ENCODE measurements around the gene NCOA4.
"Not testable (repeated sequence)": the region's sequence is repeated elsewhere in the genome, so short reads cannot be mapped to it uniquely, and the experiment has no call there.

The NCOA4 gene

DNA sequence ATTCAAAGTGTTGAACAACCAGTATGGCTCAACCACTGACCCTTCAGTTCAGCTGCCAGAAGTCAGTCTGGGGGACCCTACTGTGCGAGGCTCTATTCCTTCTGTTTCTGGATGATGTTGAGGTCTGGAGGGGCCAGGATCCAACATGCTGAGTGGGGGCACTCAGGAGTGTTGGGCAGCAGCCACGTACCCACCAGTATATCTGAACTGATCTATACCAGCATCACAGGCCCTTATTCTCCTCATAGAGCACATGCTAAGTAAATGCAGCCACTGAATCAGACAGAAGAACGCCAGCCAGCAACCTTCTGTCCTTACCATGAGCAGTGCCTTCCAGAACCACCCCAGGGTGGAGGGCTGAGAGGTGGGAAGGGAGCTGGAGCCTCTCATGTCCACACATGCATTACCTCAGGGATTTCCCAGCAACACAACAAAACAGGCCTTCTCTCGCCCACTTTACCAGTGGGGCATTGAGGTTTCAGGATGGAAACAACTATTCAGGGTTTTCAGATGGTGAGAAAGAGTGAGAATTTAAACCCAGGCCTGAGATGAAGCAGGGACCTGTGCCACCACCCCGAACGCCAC is 22.5 kb upstream of the NCOA4 start:
- no peak for DNase-seq (ENCODE audit: low read depth, low spot score)

DNA sequence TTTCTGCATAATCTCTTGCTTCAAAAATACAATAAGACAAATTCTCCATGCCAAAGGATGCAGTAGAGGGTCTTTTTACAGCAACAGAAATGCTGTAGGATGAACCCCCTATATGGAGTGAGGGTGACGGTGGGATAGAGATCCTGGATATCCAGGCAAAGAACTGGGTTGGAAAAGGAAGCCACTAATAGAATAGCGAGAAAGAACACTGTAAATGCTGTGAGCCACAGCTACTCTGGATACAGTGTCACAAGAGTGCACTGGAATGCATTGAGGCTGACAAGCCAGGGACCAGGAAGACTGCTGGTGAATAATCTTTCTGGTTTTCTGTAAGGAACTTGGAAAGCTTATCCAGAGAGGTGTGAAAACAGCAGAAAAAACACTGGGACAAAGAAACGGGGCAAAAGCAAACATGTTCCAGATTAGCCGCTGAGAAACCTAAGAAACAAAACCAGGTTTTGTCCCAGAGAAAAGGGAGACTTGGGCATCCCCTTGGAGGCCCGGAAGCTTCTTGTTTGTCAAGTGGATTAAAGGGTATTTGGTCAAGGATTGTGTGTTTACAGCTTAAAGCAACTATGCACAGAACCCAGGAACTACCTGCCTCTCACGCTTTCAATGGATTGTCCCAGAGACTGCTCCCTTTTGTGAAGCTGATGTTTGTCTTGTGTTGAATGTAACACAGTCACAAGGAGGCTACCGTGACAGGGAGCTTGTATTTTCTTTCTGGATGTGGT is 21.8 kb upstream of the NCOA4 start:
- DNase-seq (ENCODE audit: low read depth, low spot score), result no peak

DNA sequence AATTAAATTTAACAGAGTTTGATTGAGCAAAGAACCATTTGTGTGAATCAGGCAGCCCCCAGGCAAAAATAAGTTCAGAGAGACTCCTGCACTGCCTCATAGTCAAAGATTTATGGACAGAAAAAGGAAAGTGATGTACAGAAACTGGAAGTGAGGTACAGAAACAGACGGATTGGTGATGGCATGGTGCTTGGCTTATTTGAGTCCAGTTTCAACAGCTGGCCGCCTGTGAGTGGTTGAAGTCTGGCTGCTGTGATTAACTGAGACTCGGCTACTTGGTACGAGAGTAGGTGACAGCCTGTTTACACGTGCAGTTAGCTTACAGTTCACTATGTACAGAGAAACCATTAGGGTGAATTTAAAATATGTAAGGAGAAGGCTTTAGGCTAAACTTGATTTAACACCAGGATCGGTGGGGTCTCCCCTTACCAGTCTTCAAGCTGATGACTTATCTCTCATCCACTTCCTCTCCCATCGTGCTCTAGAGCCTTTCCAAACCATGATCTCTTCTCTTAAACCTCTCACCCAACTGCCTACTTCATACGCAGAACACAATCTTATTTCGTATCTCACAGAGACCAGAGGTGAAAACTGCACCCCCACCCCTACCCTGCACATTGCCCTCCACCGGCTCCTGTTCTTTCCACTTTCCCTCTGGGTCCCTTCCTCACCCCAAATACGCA is 20.7 kb upstream of the NCOA4 start:
- DNase-seq (ENCODE audit: low read depth, low spot score), result no peak

DNA sequence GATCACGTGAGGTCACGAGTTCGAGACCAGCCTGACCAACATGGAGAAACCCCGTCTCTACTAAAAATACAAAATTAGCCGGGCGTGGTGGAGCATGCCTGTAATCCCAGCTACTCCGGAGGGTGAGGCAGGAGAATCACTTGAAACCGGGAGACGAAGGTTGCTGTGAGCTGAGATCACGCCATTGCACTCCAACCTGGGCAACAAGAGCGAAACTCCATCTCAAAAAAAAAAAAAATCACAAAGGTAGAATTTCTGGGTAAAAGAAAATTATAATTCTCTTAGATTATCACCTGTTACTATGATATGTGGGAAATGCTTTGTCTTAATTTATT is 19.0 kb upstream of the NCOA4 start:
- not testable (repeated sequence) for DNase-seq (ENCODE audit: low read depth, low spot score)

DNA sequence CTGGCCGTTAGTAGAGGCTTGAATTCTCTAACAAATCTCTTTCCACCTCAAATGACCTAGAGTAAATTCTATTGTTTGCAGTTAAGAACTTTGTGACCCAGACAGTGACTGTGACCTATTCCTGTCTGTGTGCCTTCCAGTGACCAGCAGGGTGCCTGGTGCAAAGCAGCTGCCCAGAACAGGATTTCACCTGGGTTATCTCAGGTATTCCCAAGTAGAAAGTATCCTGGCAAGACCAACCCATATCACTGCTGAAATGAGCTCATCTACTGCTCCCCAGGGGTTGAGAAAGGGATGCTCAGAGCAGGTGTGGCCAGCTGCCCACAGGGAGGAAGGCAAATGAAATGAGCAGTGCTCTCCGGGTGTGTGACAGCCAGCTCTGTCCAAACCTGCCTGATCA is 17.7 kb upstream of the NCOA4 start:
- DNase-seq (ENCODE audit: low read depth, low spot score), result no peak

DNA sequence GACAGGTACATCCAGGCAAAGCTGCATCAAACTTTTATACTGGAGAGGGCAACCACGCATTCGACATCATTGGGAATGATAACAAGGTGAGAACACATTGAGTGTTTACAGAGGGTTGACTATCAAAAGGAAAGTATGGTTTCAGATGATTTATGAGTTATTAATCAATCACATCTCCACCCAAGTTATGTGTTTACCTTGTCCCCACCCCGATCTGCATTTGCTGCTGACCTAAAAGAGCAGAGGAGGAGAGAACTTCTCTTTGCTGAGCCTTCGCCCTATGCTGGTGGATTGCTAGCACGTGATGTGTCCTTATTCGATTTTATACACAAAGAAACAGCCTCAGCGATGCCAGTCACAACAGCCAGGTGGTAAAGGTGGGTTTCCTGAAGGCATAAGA is 15.8 kb upstream of the NCOA4 start, which contains the start of gene MSMB:
Gene MSMB (minus strand): TSS at position 9 of the 400 bp plus-strand sequence. CDS start 32 bp downstream, outside the sequence.
- no peak for DNase-seq (ENCODE audit: low read depth, low spot score)

DNA sequence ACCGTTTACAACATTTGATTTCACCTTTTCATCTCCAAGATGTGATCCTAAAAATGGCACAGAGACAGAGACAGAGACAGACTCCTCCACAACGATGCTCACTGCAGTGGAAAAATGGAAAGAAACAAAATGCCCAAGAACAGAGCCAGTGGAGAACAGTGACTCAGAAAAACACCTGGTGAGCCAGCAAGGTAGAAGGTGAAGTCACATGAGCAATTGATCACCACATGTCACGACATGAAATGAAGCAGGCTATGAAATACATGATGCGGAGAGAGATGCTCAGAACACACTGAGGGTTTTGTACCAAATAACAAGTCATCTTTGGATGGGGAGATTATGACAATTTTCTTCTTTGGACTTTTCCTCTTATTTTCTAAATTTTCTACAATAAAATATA is 12.1 kb upstream of the NCOA4 start:
- no peak for DNase-seq (ENCODE audit: low read depth, low spot score)

DNA sequence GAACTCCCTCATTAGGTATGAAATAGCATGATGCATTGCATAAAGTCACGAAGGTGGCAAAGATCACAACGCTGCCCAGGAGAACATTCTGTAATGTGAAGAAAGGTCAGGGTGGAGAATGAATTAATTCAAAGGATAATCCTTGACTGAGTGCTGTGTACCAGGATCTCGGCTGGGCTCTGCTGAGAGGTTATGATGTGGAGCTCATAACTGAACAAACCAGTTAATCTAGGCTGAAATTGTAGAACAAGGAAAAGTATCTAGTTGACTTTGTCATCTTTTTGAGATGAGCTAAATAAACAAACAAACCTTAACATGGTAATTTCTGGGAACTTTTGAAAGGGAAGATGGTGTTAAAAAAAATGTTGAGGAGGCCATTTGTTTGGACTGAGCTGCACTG is 9.6 kb upstream of the NCOA4 start:
- no peak for DNase-seq (ENCODE audit: low read depth, low spot score)

DNA sequence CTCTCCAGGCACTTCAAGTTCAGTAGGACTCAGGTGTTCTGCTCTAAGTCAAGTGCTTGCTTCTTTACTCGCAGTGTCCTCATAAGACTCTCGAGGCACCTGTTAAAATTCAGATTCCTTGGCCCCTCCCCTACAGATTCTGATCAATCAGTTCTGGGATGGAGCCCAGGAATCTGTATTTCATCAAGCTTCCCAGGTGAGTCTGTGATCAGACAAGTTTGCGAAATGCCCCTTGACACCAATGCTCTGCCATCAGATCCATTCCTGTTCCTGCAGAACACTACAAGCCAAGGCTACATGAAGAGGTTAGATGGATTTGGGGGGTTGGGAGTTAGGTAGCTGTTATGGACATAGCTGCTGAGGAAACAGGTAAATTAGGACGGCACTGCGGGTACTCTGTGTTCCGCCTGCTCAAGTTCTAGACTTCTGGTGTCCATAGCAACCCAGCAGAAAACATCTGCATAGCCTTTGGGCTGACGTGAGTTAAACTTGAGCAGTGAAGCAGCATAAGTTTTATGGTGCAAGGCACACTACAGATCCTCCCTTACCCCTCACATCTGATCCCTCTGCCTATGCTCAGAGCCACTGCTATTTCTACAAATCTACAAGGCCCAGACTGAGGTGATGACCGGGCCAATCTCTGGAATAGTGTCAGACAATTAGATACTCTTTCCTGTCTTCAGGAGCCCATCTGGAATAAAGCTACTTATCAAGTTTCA is 6.8 kb upstream of the NCOA4 start:
- no peak for DNase-seq (ENCODE audit: low read depth, low spot score)

DNA sequence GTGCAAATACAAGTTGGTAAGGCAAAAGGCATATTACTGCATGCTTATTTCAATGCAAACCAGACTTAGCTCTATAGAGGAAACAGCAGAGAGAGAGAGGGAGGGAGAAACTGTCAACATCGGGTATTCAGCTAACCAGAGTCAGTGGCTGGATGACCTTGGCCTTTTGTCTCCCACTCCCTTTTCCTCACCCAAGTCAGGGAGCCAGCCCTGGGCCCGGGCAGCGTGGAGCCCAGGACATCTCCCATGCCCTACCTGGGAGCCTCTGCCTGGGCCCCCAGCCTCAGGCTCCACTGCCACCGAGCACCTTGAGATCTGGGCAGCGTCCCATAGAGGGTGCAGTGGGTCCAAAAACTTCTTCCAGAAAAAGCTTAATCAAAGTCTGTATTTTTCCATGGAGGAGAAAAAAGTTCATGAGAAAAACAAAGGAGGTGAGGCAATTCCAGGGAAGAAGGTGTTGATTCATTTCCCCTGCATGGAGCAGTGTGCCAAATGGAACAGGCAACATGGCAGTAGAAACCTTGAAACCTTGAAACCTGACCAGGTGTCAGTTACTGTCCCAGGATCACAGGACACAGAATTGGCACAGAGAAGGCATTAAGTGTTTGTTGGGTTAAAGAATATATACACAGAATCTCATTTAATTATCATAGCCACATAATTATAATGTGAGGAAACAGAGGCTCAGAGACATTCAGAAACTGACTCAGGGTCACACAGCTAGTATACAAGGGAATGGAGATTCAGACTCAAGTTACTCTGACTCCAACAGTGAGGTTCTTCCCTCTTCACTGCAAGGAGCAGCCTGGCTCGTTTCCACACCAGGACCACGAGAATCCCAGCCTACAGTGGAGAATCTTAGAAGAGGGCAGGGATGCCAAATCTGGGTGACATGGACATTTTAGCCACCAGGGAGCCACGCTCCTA is 5.8 kb upstream of the NCOA4 start:
- DNase-seq (ENCODE audit: low read depth, low spot score), result no peak

DNA sequence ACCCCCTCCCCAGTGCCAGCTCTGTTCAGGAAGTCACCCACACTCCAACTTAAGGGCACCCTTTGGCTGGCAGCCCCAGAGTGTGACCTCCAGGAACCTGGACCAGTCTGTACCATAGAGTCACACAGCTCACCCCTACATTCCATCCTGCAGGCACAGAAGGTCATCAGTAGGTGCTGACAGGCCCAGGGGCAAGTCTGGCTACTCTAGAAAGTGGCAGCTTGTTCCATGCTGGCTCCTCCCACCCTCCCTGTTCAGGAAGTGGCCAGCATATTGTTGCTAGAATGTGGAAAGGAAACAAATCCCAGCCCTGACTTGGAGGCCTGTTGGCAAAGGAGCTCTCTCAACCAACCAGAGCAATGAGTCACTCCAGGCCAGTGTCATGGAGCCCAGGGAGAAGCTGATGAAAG is 3.2 kb upstream of the NCOA4 start:
- DNase-seq (ENCODE audit: low read depth, low spot score), result no peak

DNA sequence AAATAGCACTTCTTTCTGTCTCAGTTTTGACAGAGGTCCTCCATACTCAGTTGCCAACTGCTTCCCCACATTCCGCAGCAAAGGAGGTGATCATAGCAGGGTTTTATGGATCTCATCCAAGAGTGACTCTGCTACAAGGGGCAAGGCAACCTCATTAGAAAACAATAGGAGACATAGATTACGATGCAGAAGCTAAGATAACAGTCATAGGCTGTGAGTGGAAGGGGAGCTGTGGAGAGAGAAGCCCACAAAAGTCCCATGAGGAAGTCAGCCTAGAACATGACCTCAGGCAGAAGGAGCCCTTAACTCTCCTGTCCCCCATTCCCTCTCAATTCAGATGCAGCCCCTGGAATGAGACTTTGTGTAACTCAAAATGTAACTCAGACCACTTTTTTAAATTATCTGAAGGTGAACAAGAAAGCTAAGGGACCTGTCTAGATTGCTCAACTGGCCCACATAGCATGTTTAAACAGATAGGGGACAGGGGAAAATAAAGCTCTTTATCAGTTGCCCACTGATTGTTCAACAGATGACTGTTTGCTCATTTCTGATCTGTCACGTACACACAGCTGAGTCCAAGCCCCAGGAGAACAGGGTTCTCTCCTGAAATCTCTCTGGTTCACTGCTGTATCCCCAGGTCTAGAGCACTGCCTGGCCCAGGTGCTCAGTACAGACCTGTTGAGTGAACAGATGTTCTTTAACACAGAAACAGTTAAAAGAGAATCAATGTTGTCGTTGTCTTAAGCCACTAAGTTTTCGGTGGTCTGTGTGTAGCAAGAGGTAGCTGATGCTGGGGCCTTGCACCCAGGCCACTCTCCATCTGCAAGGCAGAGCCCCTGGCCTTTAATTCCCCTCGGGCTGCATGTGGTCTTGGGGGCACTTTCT is 1.5 kb upstream of the NCOA4 start:
- no peak for DNase-seq (ENCODE audit: low read depth, low spot score)

DNA sequence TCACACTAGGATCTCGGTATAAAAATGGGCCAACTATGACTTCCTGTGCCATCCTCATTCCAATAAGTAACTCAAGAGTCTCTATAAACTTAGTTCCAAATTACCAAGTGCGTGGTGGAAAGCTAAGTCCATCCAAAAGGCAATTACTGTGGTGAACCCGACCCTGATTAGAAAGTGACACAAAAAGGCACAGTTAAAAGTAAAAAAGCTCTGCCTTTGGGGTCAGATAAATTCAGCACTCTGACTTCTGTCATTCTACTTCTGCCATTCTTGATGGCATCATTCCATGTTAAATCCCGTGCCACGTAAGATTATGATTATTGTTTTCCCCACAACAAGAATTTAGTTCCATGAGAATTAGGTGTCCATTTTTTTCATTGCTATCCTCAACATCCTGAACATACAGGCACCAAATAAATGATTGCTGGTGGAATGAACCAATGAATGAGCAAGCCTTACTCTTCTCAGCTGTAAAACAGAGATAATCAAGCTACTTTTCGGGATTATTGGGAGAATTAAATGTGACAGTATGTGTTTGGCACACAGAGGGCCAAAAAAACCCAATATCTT is 877 bp downstream of the NCOA4 start:
- DNase-seq (ENCODE audit: low read depth, low spot score), result no peak

DNA sequence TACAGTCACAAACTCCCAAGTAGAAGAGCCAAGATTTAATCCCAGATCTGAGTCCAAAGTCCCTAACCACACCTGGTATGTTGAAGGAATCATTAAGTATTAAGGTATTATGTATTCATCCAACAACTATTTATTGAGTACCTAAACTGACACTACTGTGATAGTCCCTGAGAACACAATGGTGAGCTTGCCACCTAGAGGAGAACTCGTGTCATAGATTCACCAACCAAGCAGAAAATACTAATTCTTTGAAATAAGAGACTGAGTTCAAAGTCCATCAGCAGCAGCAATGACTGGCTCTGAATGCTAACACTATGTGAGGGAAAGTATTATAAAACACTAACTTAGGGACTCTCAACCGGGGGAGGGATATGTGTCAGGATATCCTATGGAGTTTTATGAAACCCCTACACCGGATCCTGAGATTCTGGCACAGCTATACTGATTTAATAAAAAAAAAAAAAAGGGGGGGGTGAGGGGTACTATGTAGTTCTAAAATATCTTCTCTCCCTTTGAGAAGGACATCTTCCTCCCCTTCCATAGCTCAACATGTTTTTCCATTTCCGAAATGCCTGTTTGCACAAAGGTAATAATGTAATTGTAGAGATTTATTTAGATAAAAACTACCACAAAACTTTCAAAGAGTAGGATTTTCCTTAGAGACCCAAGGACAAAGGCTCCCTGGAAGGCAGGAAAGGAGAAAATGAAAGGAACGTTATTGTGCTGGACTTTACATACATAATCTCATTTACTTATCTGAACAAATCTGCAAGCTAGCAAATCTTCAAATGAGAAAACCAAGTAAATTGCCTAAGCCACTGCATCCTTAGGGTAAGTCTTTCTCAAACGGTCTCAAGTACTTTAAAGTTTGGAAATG is 1.6 kb downstream of the NCOA4 start:
- peak; percentile 40 for DNase-seq (ENCODE audit: low read depth, low spot score)

DNA sequence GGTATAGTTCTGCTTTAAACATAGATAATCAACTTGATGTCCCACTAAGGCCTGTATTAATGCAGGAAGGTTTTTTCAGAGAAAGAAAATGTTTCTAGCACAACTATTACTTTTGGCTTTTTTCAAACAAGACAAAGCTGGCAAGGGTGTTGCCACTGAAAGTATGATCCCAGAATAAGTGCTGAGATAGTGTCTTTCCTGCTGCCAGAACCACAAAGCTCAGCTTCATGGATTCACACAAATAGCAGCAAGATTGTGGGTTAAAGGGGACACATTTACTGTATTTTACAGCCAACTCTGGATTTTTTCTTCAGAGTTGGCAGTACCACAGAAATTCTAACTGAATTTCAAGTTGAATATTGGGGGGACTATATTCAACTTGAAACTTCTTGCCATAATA is 4.3 kb downstream of the NCOA4 start:
- no peak for DNase-seq (ENCODE audit: low read depth, low spot score)

DNA sequence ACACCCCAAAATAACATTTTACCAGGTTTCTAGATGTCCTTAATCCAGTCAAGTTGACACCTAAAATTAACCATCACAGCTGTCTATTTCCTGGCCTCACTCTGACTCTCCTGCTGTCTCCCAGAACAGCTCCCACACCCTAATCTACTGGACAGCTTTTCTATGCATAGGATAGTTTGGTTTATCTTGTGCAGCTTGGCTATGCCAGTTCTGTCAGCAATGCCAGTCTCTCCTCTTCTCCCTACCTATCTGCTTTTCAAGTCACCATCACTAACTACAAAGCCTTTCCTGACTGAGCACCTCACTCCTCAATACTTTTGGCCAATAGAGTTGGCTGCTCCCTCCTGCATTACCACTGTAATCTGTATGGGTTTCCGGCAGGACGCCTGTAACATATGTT is 5.0 kb downstream of the NCOA4 start:
- DNase-seq (ENCODE audit: low read depth, low spot score), result no peak

DNA sequence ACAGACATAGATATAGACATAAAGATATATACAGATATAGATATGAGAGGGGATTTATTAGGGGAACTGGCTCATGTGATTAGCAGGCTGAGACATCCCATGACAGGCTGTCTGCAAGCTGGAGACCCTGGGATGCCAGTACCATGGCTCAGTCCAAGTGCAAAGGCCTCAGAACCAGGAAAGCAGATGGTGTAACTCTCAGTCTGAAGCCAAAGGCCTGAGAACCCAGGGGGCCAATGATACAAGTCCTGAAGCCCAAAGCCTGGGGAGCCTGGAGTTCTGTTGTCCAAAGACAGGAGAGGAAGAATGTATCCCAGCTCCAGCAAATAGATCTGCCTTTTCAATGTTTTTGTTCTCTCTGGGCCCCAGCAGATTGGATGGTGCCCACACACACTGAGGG is 5.5 kb downstream of the NCOA4 start:
- no peak for DNase-seq (ENCODE audit: low read depth, low spot score)

DNA sequence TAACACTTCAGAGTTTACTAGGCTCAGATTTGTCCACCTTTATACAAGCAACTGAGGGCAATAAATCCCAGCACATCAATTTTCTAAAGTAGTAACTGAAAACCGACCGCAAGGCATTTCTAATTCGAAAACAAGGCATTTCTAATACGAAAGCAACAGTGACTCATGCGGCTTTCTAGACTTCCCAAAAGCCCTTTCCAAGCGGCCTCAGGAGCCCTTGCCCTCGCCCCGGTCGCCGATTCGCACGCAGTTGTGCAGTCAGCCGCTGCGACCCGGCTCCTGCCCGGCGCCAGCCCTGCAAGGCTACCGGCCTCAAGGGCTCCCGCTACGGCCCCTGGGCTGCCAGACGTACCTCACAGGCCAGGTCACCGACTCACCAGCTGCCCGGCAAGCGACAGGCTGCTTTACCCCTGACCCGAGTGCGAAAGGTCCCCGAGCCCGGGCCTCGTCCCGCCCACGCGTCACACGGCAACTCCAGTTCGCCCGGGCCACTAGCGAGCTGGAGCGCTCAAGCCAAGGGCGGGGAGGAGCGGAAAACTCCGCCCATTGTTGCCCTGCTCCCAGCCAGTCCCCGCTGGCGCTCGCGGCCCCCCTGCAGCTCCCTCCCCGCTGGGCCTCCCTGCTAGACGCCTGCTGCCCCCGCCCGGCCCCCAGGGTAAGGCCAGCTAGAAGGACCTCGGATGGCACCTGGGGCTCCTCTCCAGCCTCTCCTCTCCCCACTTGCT is 7.3 kb downstream of the NCOA4 start:
- DNase-seq (ENCODE audit: low read depth, low spot score), result peak; percentile 66

DNA sequence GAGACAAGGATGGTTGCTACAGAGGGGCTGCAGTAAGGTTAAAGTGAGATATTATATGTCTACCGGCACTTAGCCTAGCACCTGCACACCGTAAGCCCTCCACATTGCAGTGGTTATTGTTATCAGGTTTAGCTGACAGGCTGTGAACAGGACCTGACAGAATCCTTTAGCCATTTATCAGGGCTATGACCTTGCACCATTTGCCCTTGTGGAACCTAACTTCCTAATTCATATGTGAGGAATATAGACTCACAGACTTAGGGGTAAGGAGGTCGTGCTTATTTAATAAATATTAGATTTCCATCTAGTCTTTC is 10.1 kb downstream of the NCOA4 start:
- no peak for DNase-seq (ENCODE audit: low read depth, low spot score)

Data from brain pericyte (primary cell).